Left lung (tissue), 10 donors: Measurements from ENCODE around the gene NIM1K. TPM values are rescaled to one million over a fixed set of nuclear protein-coding genes. Genes with fewer than 3 reads are reported as not detected.

Experiments
- ATAC-seq: fragments of 200-7000 bp; cut with Tn5 transposase; one replicate; pipeline ENCODE4 v1.9.1; 2020; ENCODE audit warnings: moderate library complexity
- DNase-seq, 4 donors: peaks; one replicate each; pipeline ENCODE4 v3.0.0-alpha.2; 2013 to 2020
- H3K27ac ChIP-seq, 2 donors: fragments of 200-600 bp; sonication (generic) in 1 of 2; one replicate each; pipeline versions ENCODE4 v1.5.0 to v1.8.0; 2020 to 2021
- H3K27me3 ChIP-seq, 2 donors: fragments of 200-600 bp; sonication (generic) in 1 of 2; one replicate each; pipeline versions ENCODE4 v1.5.0 to v1.8.0; 2020 to 2021
- H3K36me3 ChIP-seq, 2 donors: fragments of 200-600 bp; sonication (generic) in 1 of 2; one replicate each; pipeline versions ENCODE4 v1.5.0 to v1.8.0; 2020 to 2021
- H3K4me1 ChIP-seq, 2 donors: fragments of 200-600 bp; one replicate each; pipeline ENCODE4 v1.8.0; 2021
- H3K4me3 ChIP-seq, 2 donors: fragments of 200-600 bp; sonication (generic) in 1 of 2; one replicate each; pipeline versions ENCODE4 v1.5.0 to v1.8.0; 2020 to 2021; ENCODE audit warnings: mild to moderate bottlenecking in 1 of 2
- H3K9me3 ChIP-seq, 2 donors: fragments of 200-600 bp; sonication (generic) in 1 of 2; one replicate each; pipeline versions ENCODE4 v1.5.0 to v1.8.0; 2020 to 2021
- intact Hi-C, 2 donors: fragments of 100-400 bp; cut with DNase I; formaldehyde crosslinking; loops; one replicate each; pipeline versions ENCODE4 v1.11.2 to v1.14.2; 2022
- polyA plus RNA-seq, 6 donors: library from polyadenylated mRNA; unstranded; fragments of 120-200 nt; gene quantifications; one replicate each; pipeline ENCODE4 v1.2.1, GENCODE V29; 2013; ENCODE audit not compliant: insufficient read length in 6 of 6
- total RNA-seq, 2 donors: library from RNA; stranded (reverse); fragmentation: NEBNext Ultra II Directional; extraction: Animal tissue kit (Norgen Biotek cat#: 25700); gene quantifications; one replicate each; pipeline ENCODE4 v1.2.1, GENCODE V29; 2021
- TF ChIP-seq, protein P1 (sequence below), 2 donors: fragments of 200-600 bp; sonication (generic) in 1 of 2; IDR thresholded peaks; one replicate each; pipeline versions ENCODE4 v1.5.0 to v1.8.0; 2021; ENCODE audit warnings: antibody characterized with exemption in 2 of 2
- donor health status: DM: no; HTN: yes; CAD: no.
- donor health status: DM: no; HTN: no; CAD: no.

Gene NIM1K
- total and polyA plus RNA-seq, 8 donors = 0.44 to 3.0 (median 0.79) TPM

DNA sequence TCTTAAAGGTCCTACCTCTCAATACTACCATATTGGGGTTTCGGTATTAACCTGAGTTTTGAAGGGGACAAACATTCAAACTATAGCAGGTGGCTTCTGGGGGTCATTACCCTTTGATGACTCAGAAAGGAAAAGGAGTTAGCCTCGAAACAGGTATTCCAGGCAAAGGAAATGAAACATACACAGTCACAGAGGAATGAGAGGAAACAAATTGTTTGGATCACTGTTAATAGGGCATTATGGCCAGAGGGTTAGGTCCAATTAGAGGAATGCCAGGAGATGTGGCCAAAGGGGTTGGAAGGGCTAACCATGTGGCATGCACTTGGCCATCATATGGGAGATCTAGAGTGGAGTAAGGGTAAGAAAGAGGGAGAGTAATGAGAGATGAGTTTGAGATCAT lies 23.9 kb upstream of the NIM1K start:
- intact Hi-C loops = no loop called here
- H3K36me3 ChIP-seq = peaks cover 0 to 65% of the 10 kb centered on the region in 2 donors
- TF ChIP-seq, protein P1, sequence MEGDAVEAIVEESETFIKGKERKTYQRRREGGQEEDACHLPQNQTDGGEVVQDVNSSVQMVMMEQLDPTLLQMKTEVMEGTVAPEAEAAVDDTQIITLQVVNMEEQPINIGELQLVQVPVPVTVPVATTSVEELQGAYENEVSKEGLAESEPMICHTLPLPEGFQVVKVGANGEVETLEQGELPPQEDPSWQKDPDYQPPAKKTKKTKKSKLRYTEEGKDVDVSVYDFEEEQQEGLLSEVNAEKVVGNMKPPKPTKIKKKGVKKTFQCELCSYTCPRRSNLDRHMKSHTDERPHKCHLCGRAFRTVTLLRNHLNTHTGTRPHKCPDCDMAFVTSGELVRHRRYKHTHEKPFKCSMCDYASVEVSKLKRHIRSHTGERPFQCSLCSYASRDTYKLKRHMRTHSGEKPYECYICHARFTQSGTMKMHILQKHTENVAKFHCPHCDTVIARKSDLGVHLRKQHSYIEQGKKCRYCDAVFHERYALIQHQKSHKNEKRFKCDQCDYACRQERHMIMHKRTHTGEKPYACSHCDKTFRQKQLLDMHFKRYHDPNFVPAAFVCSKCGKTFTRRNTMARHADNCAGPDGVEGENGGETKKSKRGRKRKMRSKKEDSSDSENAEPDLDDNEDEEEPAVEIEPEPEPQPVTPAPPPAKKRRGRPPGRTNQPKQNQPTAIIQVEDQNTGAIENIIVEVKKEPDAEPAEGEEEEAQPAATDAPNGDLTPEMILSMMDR (IDR thresholded peaks at IDR 0.05) = no peak

DNA sequence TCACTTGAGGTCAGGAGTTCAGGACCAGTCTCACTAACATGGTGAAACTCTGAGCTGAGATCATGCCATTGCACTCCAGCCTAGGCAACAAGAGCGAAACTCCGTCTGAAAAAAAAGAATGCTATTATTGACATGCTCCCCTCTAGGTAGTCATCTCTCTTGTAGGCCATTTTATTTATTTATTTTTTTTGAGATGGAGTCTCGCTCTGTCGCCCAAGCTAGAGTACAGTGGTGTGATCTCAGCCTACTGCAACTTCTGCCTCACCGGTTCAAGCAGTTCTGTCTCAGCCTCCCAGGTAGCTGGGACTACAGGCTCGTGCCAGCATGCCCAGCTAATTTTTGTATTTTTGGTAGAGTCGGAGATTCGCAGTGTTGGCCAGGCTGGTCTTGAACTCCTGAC lies 20.6 kb upstream of the NIM1K start:
- Histone ChIP-seq H3K36me3 (peaks cover 0 to 55% of the 10 kb centered on the region in 2 donors), H3K4me3 (no peak overlapping the region), H3K9me3 (no peaks in the 10 kb centered on the region), H3K27ac (no peak overlapping the region), H3K4me1 (no peaks in the 10 kb centered on the region), H3K27me3 (no peaks in the 10 kb centered on the region)
- ATAC-seq = no peak
- intact Hi-C loops = no loop called here
- DNase-seq = no peak
- TF ChIP-seq, protein P1 (IDR thresholded peaks at IDR 0.05) = no peak

More for the DNA sequence above, 23.9 kb upstream of the NIM1K start:
- Histone ChIP-seq H3K27ac (no peak overlapping the region), H3K4me3 (no peak overlapping the region), H3K27me3 (no peaks in the 10 kb centered on the region), H3K9me3 (no peaks in the 10 kb centered on the region), H3K4me1 (no peaks in the 10 kb centered on the region)
- DNase-seq (no peak), ATAC-seq (no peak)

DNA sequence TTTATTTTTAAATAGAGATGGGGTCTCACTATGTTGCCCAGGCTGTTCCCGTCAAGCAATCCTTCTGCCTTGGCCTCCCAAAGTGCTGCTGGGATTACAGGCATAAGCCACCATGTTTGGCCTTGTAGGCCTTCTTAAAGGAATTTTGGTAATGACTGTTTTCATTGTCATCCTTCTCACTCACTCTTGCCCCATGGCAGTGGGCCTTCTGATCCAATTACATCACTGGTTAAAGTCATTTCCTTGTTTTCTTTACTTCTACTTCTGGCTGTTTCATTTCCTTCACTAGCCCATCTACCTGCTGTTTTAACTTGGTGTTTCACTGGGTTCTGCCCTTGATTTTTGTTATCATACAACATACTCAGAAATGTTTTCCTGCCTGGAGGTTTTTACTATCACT lies 20.1 kb upstream of the NIM1K start:
- H3K36me3 ChIP-seq = peaks cover 0 to 50% of the 10 kb centered on the region in 2 donors

GRCh38 chr5:43172779-43173178 lies 19.2 kb upstream of the NIM1K start:
- intact Hi-C loops = no loop called here
- Histone ChIP-seq H3K27ac (no peak overlapping the region), H3K4me3 (no peak overlapping the region), H3K36me3 (peaks cover 0 to 47% of the 10 kb centered on the region in 2 donors), H3K4me1 (no peaks in the 10 kb centered on the region), H3K9me3 (no peaks in the 10 kb centered on the region), H3K27me3 (no peaks in the 10 kb centered on the region)
- no peak for ATAC-seq
- TF ChIP-seq, protein P1 (IDR thresholded peaks at IDR 0.05) = no peak
- no peak for DNase-seq

More for the DNA sequence above, 20.1 kb upstream of the NIM1K start:
- no peak overlapping the region for H3K4me3 ChIP-seq
- no peaks in the 10 kb centered on the region for H3K4me1 ChIP-seq
- H3K27me3 ChIP-seq = no peaks in the 10 kb centered on the region
- DNase-seq = no peak
- H3K27ac ChIP-seq = no peak overlapping the region
- ATAC-seq = no peak
- intact Hi-C loops = no loop called here
- TF ChIP-seq, protein P1 (IDR thresholded peaks at IDR 0.05) = no peak
- no peaks in the 10 kb centered on the region for H3K9me3 ChIP-seq

GRCh38 chr5:43174586-43174985 lies 17.4 kb upstream of the NIM1K start:
- intact Hi-C loops = no loop called here
- no peaks in the 10 kb centered on the region for H3K27me3 ChIP-seq

More at GRCh38 chr5:43174586-43174985, 17.4 kb upstream of the NIM1K start:
- no peaks in the 10 kb centered on the region for H3K9me3 ChIP-seq
- H3K4me1 ChIP-seq = no peaks in the 10 kb centered on the region
- ATAC-seq = no peak
- H3K36me3 ChIP-seq = peaks cover 0 to 41% of the 10 kb centered on the region in 2 donors
- no peak overlapping the region for H3K27ac ChIP-seq
- DNase-seq = no peak
- TF ChIP-seq, protein P1 (IDR thresholded peaks at IDR 0.05) = no peak
- H3K4me3 ChIP-seq = no peak overlapping the region
